GM12874 (cell line): ENCODE measurements around the gene HSPB7.
A peak's percentile ranks its signal among the peaks of the same experiment; 100 is the strongest.

ENCODE experiments used
- TF ChIP-seq, protein P1 (sequence below): IDR thresholded peaks from 2 replicates; pipeline ENCODE4 v1.5.1; 2011; ENCODE audit warnings: low read depth, mild to moderate bottlenecking, control low read depth, low read length, moderate library complexity; ENCODE audit not compliant: insufficient read depth

Gene HSPB7

DNA sequence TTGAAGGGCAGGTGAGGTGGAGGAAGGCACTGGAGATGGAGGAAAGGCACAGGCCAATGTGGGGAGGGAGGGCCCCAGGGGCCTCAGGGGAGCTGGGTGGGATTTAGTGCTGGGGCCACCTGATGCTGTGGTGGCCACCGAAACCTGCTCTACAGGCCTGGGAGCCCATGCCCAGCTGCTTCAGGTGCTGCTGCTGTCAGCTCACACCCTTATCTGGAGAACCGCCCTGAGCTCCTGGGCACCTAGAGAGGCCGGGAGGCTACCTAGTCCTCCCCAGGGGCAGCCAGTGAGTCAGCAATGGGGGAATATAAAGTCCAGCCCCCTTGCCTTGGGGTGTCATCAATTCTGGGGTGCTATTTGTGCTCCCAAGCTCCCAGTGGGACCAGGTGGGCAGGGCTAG, 43.4 kb upstream of the HSPB7 start:
- TF ChIP-seq, protein P1, sequence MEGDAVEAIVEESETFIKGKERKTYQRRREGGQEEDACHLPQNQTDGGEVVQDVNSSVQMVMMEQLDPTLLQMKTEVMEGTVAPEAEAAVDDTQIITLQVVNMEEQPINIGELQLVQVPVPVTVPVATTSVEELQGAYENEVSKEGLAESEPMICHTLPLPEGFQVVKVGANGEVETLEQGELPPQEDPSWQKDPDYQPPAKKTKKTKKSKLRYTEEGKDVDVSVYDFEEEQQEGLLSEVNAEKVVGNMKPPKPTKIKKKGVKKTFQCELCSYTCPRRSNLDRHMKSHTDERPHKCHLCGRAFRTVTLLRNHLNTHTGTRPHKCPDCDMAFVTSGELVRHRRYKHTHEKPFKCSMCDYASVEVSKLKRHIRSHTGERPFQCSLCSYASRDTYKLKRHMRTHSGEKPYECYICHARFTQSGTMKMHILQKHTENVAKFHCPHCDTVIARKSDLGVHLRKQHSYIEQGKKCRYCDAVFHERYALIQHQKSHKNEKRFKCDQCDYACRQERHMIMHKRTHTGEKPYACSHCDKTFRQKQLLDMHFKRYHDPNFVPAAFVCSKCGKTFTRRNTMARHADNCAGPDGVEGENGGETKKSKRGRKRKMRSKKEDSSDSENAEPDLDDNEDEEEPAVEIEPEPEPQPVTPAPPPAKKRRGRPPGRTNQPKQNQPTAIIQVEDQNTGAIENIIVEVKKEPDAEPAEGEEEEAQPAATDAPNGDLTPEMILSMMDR = no peak

DNA sequence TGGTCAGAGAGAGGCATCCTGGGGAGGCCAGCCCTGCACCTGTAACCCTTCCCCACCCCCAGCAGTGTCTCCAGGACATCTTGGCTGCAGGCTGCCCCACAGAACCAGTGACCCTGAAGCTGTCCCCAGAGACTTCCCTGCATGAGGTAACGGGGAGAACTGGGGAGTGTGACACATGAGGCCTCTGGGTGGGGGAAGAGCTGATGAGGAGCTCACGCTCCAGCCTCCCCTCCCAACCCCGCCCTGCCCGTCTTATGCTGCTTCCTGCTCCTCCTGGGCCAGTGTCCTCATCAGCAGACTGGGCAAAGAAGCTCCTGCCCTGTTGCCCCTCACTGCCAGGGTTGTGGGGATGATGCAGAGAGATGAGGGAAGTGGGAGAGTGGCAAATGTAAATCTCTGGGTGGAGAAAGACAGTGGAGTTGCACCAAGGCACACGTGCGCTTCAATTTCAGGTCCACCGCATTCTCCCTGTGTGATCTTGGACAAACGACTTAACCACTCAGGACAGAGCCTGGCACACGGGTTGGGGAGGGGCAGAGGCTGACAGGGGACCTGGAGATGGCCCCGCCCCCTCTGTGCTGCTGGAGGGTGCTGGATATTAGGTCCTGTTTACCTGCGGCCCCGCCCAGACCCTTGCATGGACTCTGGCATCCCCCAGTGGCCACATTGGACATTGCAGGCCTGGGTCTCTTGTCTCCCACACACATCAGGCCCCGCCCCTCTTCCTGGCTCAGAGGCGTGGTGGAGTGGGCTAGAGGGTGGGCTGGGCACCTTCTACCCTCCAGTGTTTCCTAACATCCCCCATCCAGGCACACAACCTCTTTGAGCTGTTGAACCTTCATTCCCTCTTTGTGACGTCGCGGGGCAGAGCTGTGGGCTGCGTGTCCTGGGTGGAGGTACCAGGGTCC, 38.0 kb upstream of the HSPB7 start:
- TF ChIP-seq, protein P1 = peak; percentile 96

DNA sequence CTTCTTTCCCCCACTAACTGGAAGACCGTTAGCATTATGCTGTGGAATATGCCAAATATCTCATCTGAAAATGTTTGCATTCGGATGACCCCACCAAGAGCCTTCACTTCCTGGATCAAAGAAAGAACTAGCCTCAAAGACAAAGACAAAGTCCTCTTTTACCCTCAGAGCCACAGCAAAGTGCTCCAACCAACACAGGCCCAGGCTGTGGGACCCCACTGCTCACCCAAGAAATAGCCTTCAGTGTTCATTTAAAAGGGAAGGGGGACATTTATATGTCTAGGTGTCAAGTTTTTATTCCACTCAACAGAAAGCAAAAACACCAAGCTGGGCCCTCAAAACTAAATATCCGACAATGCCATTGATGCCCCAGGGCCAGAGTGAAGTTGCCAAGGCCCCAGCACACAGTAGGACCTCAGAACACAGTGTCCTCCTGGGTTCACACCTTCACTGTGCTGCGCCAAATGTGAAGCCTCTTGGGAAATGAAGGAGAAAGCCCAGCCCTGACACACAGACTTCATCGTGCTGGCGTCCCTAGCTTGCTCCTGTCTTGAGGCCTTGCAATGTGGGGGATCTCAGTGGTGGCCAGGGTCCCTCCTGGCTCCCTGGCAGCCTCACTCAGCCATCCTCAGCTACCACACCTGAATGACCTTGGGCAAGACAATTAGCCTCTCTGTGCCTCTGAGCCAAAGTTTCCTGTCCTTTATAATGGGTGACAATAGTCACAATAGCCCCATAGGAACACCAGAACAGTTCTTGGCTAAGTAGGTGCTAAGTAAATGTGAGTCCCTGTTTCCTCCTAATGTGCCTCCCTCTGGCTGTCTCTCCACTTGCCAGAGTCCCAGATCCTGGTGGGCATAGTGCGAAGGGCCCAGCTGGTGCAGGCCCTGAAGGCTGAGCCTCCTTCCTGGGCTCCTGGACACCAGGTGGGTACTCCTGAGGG, 37.0 kb upstream of the HSPB7 start:
- TF ChIP-seq, protein P1 = no peak

DNA sequence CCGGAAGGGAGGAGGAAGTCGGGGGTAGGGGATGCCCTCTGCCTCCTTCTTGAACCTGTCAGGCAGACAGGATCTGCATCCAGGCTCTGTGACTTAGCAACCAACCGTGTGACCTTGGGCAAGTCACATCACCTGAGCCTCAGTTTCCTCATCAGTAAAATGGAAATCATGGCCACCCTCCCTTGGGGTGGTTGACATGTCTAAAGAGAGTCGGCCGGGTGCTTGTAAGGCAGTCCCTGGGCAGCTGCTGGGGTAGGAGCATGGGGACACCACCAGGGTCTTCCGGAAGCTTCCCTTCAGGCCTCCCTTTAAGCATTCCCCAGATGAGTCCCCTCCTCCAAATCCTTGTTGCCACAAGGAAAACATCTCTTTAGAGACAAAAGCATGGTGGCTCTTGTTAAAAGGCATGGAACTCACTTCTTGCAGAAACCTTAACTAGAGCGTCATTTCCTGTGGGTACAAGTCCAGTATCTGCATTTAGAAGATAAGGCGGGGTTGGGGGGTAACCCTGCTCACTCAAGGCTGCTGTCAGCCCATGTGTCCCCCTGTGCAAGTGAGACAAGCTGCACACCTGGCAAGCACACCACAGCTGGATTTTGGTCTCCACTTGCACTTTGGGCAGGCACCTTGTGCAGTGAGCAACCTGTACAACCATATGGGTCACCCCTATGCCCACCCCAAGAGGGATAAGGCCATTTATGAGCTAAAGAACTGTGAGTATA, 36.1 kb upstream of the HSPB7 start:
- TF ChIP-seq, protein P1 = no peak

DNA sequence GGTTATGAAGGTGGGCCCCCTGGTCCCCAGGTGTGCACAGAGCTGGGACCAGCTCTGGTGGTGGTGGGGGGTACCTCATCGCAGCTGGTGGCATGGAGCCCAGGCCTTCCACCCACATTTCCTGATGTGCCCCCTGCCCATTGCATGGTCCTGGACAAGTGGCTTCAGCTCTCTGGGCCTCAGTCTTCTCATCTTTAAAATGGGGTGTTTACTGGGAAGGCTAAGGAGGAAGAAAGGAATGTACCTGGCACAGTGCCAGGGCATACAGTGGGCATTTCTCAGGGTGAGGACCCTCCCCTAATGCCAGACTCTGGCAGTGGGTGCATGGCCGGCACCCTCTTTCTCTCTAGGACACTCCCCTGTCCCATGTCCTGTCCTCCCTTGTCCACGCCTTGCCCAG, 33.2 kb upstream of the HSPB7 start:
- TF ChIP-seq, protein P1 = no peak

DNA sequence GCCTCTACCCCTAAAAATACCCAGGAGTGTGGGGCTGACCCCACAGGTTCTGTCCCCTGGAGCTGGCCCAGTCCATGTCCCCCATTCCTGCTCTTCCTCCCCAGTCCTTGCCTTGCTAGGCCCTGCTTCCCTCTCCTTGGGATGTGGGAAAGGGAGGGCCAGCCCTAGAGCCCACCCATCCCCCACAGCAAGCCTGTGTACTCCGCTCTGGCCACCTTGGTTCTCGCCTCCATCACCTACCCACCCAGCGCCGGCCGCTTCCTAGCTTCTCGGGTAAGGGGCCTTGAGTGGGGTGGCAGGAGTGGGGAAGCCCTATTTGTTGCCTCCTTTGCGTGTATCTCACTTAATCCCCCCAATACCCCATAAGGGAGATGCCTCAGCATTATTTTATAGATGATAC, 32.5 kb upstream of the HSPB7 start:
- TF ChIP-seq, protein P1 = no peak
